GM19438 (cell line): ENCODE data around the gene ROBO2.
"Not testable (repeated sequence)": the region's sequence is repeated elsewhere in the genome, so short reads cannot be mapped to it uniquely, and the experiment has no call there.

Source experiments
- ATAC-seq: cut with Tn5 transposase; IDR thresholded peaks from one replicate; pipeline ENCODE4 v1.9.1; 2021; ENCODE audit warnings: low read depth; ENCODE audit not compliant: unreplicated experiment

The ROBO2 gene

GRCh38 chr3:77380136-77380535, 340.2 kb downstream of the ROBO2 start:
- ATAC-seq, result no peak

- no peak for ATAC-seq
These were observed 341.5 kb downstream of the ROBO2 start for GRCh38 chr3:77381431-77381830.

GRCh38 chr3:77392181-77392580, 352.3 kb downstream of the ROBO2 start:
- no peak for ATAC-seq

GRCh38 chr3:77394046-77394445, 354.1 kb downstream of the ROBO2 start:
- no peak for ATAC-seq

GRCh38 chr3:77404871-77405270, 365.0 kb downstream of the ROBO2 start:
- no peak for ATAC-seq

GRCh38 chr3:77407441-77407840, 367.5 kb downstream of the ROBO2 start:
- ATAC-seq, result no peak

GRCh38 chr3:77410334-77410733, 370.4 kb downstream of the ROBO2 start:
- ATAC-seq, result not testable (repeated sequence)

GRCh38 chr3:77411334-77411733, 371.4 kb downstream of the ROBO2 start:
- no peak for ATAC-seq

GRCh38 chr3:77412021-77412438, 372.1 kb downstream of the ROBO2 start:
- no peak for ATAC-seq

GRCh38 chr3:77412584-77412983, 372.7 kb downstream of the ROBO2 start:
- no peak for ATAC-seq

GRCh38 chr3:77414881-77415280, 375.0 kb downstream of the ROBO2 start:
- no peak for ATAC-seq

GRCh38 chr3:77420336-77420735, 380.4 kb downstream of the ROBO2 start:
- no peak for ATAC-seq

GRCh38 chr3:77421916-77422315, 382.0 kb downstream of the ROBO2 start:
- ATAC-seq, result no peak

- no peak for ATAC-seq
These were observed 386.6 kb downstream of the ROBO2 start for GRCh38 chr3:77426531-77426930.

GRCh38 chr3:77427528-77427927, 387.6 kb downstream of the ROBO2 start:
- no peak for ATAC-seq

GRCh38 chr3:77436908-77437307, 397.0 kb downstream of the ROBO2 start:
- no peak for ATAC-seq

GRCh38 chr3:77446084-77446483, 406.2 kb downstream of the ROBO2 start:
- ATAC-seq, result no peak

- no peak for ATAC-seq
These were observed 406.9 kb downstream of the ROBO2 start for GRCh38 chr3:77446761-77447160.

- no peak for ATAC-seq
These were observed 409.8 kb downstream of the ROBO2 start for GRCh38 chr3:77449459-77450350.

GRCh38 chr3:77456431-77456830, 416.5 kb downstream of the ROBO2 start:
- no peak for ATAC-seq

- no peak for ATAC-seq
These were observed 417.0 kb downstream of the ROBO2 start for GRCh38 chr3:77456906-77457305.

GRCh38 chr3:77459926-77460325, 420.0 kb downstream of the ROBO2 start:
- ATAC-seq, result no peak
